ENCODE data around the gene OPRD1. TPM values are rescaled to one million over a fixed set of nuclear protein-coding genes. Genes with fewer than 3 reads are reported as not detected.
"Not testable (repeated sequence)": the region's sequence is repeated elsewhere in the genome, so short reads cannot be mapped to it uniquely, and the experiment has no call there.

The OPRD1 gene
- total RNA-seq, 4 donors from 2014 or later: not detected

GRCh38 chr1:28819020-28819419, 7.0 kb downstream of the OPRD1 start:
- intact Hi-C loops (cut with DNase I): no loop called here
- H3K27me3 ChIP-seq: peaks cover 0 to 77% (median 0%) of the 10 kb centered on the region in 4 donors
- no peak for DNase-seq

GRCh38 chr1:28822799-28823198, 10.8 kb downstream of the OPRD1 start:
- Histone ChIP-seq H3K36me3 (no peaks in the 10 kb centered on the region), H3K9me3 (no peaks in the 10 kb centered on the region), H3K27ac (no peak overlapping the region), H3K4me3 (no peak overlapping the region), H3K4me1 (no peaks in the 10 kb centered on the region), H3K27me3 (peaks cover 0 to 46% (median 0%) of the 10 kb centered on the region in 4 donors)
- WGBS, 2 donors: 36 to 51% methylated on average over 3 of the region's 3 CpGs
- no peak for DNase-seq
- TF ChIP-seq CTCF (IDR thresholded peaks at IDR 0.05) (no peak), POLR2A (IDR thresholded peaks at IDR 0.05) (no peak)
- intact Hi-C loops (cut with DNase I): no loop called here

More at GRCh38 chr1:28819020-28819419, 7.0 kb downstream of the OPRD1 start:
- Histone ChIP-seq H3K27ac (no peak overlapping the region), H3K9me3 (no peaks in the 10 kb centered on the region), H3K36me3 (no peaks in the 10 kb centered on the region), H3K4me1 (no peaks in the 10 kb centered on the region), H3K4me3 (no peak overlapping the region)
- no peak for TF ChIP-seq POLR2A (IDR thresholded peaks at IDR 0.05)
- no peak for TF ChIP-seq CTCF (IDR thresholded peaks at IDR 0.05)

GRCh38 chr1:28824061-28824460, 12.1 kb downstream of the OPRD1 start:
- intact Hi-C loops (cut with DNase I); H3K36me3 ChIP-seq; H3K9me3 ChIP-seq; H3K4me1 ChIP-seq; H3K27ac ChIP-seq; H3K4me3 ChIP-seq; DNase-seq: not testable (repeated sequence)
- 81 to 82% methylated on average over 10 to 11 of the region's 11 CpGs for WGBS, 2 donors
- H3K27me3 ChIP-seq: peaks cover 0 to 38% (median 0%) of the 10 kb centered on the region in 4 donors

GRCh38 chr1:28828227-28828858, 16.4 kb downstream of the OPRD1 start:
- H3K36me3 ChIP-seq; H3K27ac ChIP-seq; intact Hi-C loops (cut with DNase I); H3K4me3 ChIP-seq; H3K4me1 ChIP-seq; DNase-seq; H3K9me3 ChIP-seq: not testable (repeated sequence)
- peaks cover 0 to 18% (median 0%) of the 10 kb centered on the region in 4 donors for H3K27me3 ChIP-seq
- WGBS, 2 donors: 41 to 72% methylated on average over 6 of the region's 11 CpGs

GRCh38 chr1:28830814-28831213, 18.8 kb downstream of the OPRD1 start:
- Histone ChIP-seq H3K27me3 (peaks cover 0 to 8% (median 0%) of the 10 kb centered on the region in 4 donors), H3K4me1 (no peaks in the 10 kb centered on the region), H3K27ac (no peak overlapping the region), H3K36me3 (no peaks in the 10 kb centered on the region), H3K4me3 (no peak overlapping the region), H3K9me3 (no peaks in the 10 kb centered on the region)
- no peak for DNase-seq
- 61 to 100% methylated on average over 2 of the region's 2 CpGs for WGBS, 2 donors
- intact Hi-C loops (cut with DNase I): no loop called here
- TF ChIP-seq CTCF (IDR thresholded peaks at IDR 0.05) (no peak), POLR2A (IDR thresholded peaks at IDR 0.05) (no peak)

- TF ChIP-seq CTCF (IDR thresholded peaks at IDR 0.05): no peak
- no peak for TF ChIP-seq POLR2A (IDR thresholded peaks at IDR 0.05)
- Histone ChIP-seq H3K9me3 (no peaks in the 10 kb centered on the region), H3K27me3 (peaks cover 0 to 14% (median 0%) of the 10 kb centered on the region in 4 donors), H3K27ac (no peak overlapping the region), H3K36me3 (no peaks in the 10 kb centered on the region), H3K4me1 (no peaks in the 10 kb centered on the region), H3K4me3 (no peak overlapping the region)
- 58 to 74% methylated on average over 2 to 4 of the region's 4 CpGs for WGBS, 2 donors
- intact Hi-C loops (cut with DNase I): no loop called here
- DNase-seq: no peak
Observed at GRCh38 chr1:28832966-28833365, 21.0 kb downstream of the OPRD1 start.

All from esophagus squamous epithelium (tissue), 5 donors.